Vagina (tissue), 2 donors: Measurements from ENCODE around the gene NAE1.
"Not testable (repeated sequence)": the region's sequence is repeated elsewhere in the genome, so short reads cannot be mapped to it uniquely, and the experiment has no call there.

Experiments
- CTCF ChIP-seq, 3 experiments: fragments of 450-650 bp in 2 of 3; fragments of 200-600 bp in 1 of 3; sonication (generic) in 1 of 3; IDR thresholded peaks; one replicate each; pipeline ENCODE4 v1.5.1; 2017 to 2019; ENCODE audit warnings: antibody characterized with exemption in 3 of 3, mild to moderate bottlenecking in 2 of 3, moderate library complexity in 2 of 3
- POLR2A ChIP-seq, 2 donors: fragments of 450-650 bp; IDR thresholded peaks; one replicate each; pipeline ENCODE4 v1.6.1; 2017; ENCODE audit warnings: antibody characterized with exemption in 2 of 2, mild to moderate bottlenecking in 2 of 2, moderate library complexity in 2 of 2
- POLR2AphosphoS5 ChIP-seq, 2 donors: sonication (generic); formaldehyde crosslinking; IDR thresholded peaks; one replicate each; pipeline ENCODE4 v1.9.0; 2017; ENCODE audit warnings: antibody characterized with exemption in 2 of 2, mild to moderate bottlenecking in 2 of 2, low read depth in 1 of 2; ENCODE audit not compliant: insufficient read depth in 1 of 2

- not testable (repeated sequence) for TF ChIP-seq CTCF (IDR thresholded peaks at IDR 0.05); POLR2AphosphoS5 (IDR thresholded peaks at IDR 0.05; ENCODE audit: insufficient read depth in 1 of 2, low read depth in 1 of 2); POLR2A (IDR thresholded peaks at IDR 0.05)
Measured at GRCh38 chr16:66871363-66871762, 40.6 kb upstream of the NAE1 start.
